ENCODE results near the gene VPS13D.

DNA sequence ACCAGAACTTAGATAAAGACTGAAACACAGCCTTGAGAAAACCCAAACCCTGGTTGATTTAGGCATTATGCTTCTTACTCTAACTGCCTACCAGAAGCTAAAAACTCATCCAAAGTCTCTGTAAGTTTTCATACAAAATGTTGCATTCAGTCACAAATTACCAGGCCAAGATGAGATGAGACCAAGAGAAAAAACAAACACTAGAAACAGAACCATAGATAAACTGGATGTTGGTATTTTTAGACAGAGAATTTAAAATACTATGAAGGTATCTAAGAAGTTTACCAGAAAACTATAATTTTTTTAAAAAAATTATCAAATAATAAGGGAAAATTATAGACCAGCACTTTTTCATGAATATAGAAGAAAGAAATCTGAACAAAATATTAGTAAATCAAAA is 180.5 kb downstream of the VPS13D start:
- TF ChIP-seq, protein P1, sequence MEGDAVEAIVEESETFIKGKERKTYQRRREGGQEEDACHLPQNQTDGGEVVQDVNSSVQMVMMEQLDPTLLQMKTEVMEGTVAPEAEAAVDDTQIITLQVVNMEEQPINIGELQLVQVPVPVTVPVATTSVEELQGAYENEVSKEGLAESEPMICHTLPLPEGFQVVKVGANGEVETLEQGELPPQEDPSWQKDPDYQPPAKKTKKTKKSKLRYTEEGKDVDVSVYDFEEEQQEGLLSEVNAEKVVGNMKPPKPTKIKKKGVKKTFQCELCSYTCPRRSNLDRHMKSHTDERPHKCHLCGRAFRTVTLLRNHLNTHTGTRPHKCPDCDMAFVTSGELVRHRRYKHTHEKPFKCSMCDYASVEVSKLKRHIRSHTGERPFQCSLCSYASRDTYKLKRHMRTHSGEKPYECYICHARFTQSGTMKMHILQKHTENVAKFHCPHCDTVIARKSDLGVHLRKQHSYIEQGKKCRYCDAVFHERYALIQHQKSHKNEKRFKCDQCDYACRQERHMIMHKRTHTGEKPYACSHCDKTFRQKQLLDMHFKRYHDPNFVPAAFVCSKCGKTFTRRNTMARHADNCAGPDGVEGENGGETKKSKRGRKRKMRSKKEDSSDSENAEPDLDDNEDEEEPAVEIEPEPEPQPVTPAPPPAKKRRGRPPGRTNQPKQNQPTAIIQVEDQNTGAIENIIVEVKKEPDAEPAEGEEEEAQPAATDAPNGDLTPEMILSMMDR (IDR thresholded peaks at IDR 0.05; ENCODE audit: low read depth, low read length, missing input control), result no peak
- TF ChIP-seq YY1 (IDR thresholded peaks at IDR 0.05) (no peak), REST (IDR thresholded peaks at IDR 0.05) (no peak)
- TF ChIP-seq, protein P2, sequence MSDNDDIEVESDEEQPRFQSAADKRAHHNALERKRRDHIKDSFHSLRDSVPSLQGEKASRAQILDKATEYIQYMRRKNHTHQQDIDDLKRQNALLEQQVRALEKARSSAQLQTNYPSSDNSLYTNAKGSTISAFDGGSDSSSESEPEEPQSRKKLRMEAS (IDR thresholded peaks at IDR 0.05), result no peak

All from liver (tissue), 2 donors.